H1 (cell line): Measurements from ENCODE around the gene PBLD.

Source experiments
- BACH1 ChIP-seq: IDR thresholded peaks from 2 replicates; pipeline ENCODE4 v1.6.1; 2012; ENCODE audit warnings: low read length, improper control_type of control experiment
- CBX5 ChIP-seq: fragments of 300-800, 300-1000 bp; sonication (generic); IDR thresholded peaks from 2 replicates; pipeline ENCODE4 v1.7.1; 2016; ENCODE audit warnings: antibody characterized with exemption, low read length, low read depth
- EGR1 ChIP-seq: IDR thresholded peaks from 2 replicates; pipeline ENCODE4 v1.6.1; 2011; ENCODE audit warnings: low read depth, low read length, borderline replicate concordance
- EZH2 ChIP-seq: fragments of 200-600 bp; sonication (generic); IDR thresholded peaks from 2 replicates; pipeline ENCODE4 v1.7.1; 2012; ENCODE audit warnings: low read depth, mild to moderate bottlenecking, moderate library complexity, low read length, inconsistent platforms; ENCODE audit not compliant: severe bottlenecking
- GABPA ChIP-seq: IDR thresholded peaks from 2 replicates; pipeline ENCODE4 v1.6.1; 2011; ENCODE audit warnings: mild to moderate bottlenecking, low read length, moderate library complexity, borderline replicate concordance; ENCODE audit not compliant: insufficient read depth
- JUND ChIP-seq: IDR thresholded peaks from 2 replicates; pipeline ENCODE4 v1.6.1; 2011; ENCODE audit warnings: mild to moderate bottlenecking, improper control_type of control experiment, low read length
- PHF8 ChIP-seq: fragments of 200-600 bp; sonication (generic); conservative IDR thresholded peaks from 2 replicates; pipeline ENCODE4 v1.7.1; 2012; ENCODE audit warnings: low read depth, mild to moderate bottlenecking, inconsistent platforms, low read length, moderate library complexity
- POLR2AphosphoS5 ChIP-seq: IDR thresholded peaks from 2 replicates; pipeline ENCODE4 v1.6.1; 2011; ENCODE audit warnings: low read depth, low read length
- RAD21 ChIP-seq, 2 experiments: IDR thresholded peaks in 1 of 2; conservative IDR thresholded peaks in 1 of 2; 2 replicates each; pipeline ENCODE4 v1.6.1; 2011; ENCODE audit warnings: low read depth in 2 of 2, low read length in 2 of 2, improper control_type of control experiment in 1 of 2, inconsistent platforms in 1 of 2, mild to moderate bottlenecking in 1 of 2, moderate library complexity in 1 of 2
- RFX5 ChIP-seq: IDR thresholded peaks from 2 replicates; pipeline ENCODE4 v1.6.1; 2011; ENCODE audit warnings: low read depth, low read length, improper control_type of control experiment, borderline replicate concordance
- SUZ12 ChIP-seq: fragments of 200-600 bp; sonication (generic); IDR thresholded peaks from 2 replicates; pipeline ENCODE4 v1.6.1; 2012; ENCODE audit warnings: mild to moderate bottlenecking, inconsistent platforms, low read length, moderate library complexity, mixed read lengths
- TEAD4 ChIP-seq: IDR thresholded peaks from 2 replicates; pipeline ENCODE4 v1.6.1; 2012; ENCODE audit warnings: low read depth, low read length, inconsistent platforms, mixed read lengths
- YY1 ChIP-seq: IDR thresholded peaks from 2 replicates; pipeline ENCODE4 v1.6.1; 2011; ENCODE audit warnings: low read depth, mild to moderate bottlenecking, low read length
- TF ChIP-seq, protein P1 (sequence below), 3 experiments: IDR thresholded peaks; 1 replicate in 2 of 3; 2 replicates in 1 of 3; pipeline versions ENCODE4 v1.5.1 to v1.6.1; 2011; ENCODE audit warnings: low read length in 3 of 3, mild to moderate bottlenecking in 3 of 3, inconsistent platforms in 2 of 3, low read depth in 1 of 3, moderate library complexity in 1 of 3; ENCODE audit not compliant: insufficient read depth in 1 of 3; ENCODE audit errors: control extremely low read depth in 1 of 3

DNA sequence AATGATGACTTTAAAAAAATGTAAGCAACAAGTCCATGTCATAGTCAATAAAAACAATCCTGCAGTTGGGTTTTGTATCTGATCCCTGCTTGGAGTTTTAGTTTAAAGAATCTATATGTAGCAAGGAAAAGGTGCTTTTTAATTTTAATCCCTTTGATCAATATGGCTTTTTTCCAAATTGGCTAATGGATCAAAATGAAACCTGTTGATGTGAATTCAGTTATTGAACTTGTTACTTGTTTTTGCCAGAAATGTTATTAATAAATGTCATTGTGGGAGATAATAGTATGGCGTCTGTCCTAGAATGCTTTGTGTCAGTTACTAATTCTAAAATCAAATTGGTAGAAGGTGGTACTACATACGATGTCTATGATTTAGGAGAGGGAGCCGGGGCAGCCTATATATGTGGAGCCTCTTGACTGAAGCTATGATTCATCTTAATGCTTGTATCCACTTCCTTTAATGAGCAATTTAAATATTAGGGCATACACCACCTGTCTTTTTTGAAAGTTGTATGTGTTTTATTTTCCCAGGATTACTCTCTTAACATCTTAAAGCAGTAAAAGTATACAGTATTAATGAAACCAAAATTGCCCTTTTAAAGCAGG, 10.3 kb upstream of the PBLD start:
- no peak for TF ChIP-seq EGR1
- TF ChIP-seq, protein P1, sequence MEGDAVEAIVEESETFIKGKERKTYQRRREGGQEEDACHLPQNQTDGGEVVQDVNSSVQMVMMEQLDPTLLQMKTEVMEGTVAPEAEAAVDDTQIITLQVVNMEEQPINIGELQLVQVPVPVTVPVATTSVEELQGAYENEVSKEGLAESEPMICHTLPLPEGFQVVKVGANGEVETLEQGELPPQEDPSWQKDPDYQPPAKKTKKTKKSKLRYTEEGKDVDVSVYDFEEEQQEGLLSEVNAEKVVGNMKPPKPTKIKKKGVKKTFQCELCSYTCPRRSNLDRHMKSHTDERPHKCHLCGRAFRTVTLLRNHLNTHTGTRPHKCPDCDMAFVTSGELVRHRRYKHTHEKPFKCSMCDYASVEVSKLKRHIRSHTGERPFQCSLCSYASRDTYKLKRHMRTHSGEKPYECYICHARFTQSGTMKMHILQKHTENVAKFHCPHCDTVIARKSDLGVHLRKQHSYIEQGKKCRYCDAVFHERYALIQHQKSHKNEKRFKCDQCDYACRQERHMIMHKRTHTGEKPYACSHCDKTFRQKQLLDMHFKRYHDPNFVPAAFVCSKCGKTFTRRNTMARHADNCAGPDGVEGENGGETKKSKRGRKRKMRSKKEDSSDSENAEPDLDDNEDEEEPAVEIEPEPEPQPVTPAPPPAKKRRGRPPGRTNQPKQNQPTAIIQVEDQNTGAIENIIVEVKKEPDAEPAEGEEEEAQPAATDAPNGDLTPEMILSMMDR (IDR thresholded peaks at IDR 0.05; ENCODE audit: control extremely low read depth in 1 of 3, insufficient read depth in 1 of 3, low read depth in 1 of 3, low read length in 3 of 3): no peak
- TF ChIP-seq BACH1: no peak
- TF ChIP-seq EZH2: no peak
- TF ChIP-seq TEAD4: no peak
- TF ChIP-seq SUZ12: no peak
- no peak for TF ChIP-seq RFX5
- no peak for TF ChIP-seq GABPA
- no peak for TF ChIP-seq JUND
- TF ChIP-seq RAD21 (IDR thresholded peaks at IDR 0.05 in 1 of 2, conservative IDR thresholded peaks at IDR 0.05 in 1 of 2; ENCODE audit: low read depth in 2 of 2, low read length in 2 of 2): no peak
- TF ChIP-seq CBX5: no peak
- TF ChIP-seq PHF8: no peak
- no peak for TF ChIP-seq YY1
- no peak; the same call in 1 of the 2 replicates for TF ChIP-seq POLR2AphosphoS5
